HG03571 (cell line): Measurements from ENCODE around the gene CHST3.
"Not testable (repeated sequence)": the region's sequence is repeated elsewhere in the genome, so short reads cannot be mapped to it uniquely, and the experiment has no call there.

Experiments used
- ATAC-seq: cut with Tn5 transposase; IDR thresholded peaks from one replicate; pipeline ENCODE4 v1.9.1; 2021; ENCODE audit not compliant: unreplicated experiment

CHST3 gene

DNA sequence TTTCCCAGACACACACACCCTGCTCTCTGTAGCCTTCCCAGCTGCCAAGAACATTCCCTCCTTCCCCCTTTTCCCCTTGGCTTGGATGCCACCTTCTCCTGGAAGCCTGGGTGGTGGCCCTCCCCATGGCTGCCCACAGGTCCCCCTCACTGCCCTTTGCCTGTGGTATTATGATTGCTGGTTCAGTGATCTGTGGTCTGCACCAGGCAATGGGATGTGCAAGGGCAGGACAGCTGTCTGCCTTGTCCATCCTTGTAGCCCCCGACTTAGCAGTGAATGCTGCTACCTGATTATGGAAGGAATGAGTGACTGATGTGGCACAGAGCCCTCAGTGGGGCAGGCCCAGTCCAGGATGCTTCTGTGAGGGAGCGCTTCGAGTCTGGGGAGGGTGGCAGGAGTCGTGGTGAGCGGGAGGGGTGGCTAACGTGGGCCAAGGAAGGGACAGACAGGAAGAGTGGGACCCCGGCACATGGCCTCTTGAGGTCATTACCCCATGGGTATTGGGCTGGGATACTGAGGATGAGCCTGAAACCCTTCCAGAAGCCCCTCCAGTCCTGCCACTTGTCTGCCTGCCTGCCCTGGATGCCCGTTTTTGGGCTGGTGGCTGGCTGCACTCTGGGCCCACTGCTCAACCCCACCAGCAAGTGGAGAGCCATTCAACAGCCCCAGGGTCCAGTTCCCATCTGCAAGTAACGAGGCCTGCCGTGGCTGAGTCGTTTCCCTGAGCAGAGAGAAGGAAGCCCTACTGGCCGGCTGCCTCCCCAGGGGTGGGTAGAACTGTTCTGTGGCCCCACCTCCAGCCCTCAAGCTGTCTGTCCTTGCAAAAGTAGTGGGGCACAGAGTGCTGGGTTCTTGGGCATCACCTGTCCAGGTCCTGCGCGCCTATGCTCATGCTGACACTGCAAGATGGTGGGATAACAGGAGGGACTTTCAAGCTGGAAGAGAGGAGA, 8.8 kb downstream of the CHST3 start:
- ATAC-seq, result no peak

DNA sequence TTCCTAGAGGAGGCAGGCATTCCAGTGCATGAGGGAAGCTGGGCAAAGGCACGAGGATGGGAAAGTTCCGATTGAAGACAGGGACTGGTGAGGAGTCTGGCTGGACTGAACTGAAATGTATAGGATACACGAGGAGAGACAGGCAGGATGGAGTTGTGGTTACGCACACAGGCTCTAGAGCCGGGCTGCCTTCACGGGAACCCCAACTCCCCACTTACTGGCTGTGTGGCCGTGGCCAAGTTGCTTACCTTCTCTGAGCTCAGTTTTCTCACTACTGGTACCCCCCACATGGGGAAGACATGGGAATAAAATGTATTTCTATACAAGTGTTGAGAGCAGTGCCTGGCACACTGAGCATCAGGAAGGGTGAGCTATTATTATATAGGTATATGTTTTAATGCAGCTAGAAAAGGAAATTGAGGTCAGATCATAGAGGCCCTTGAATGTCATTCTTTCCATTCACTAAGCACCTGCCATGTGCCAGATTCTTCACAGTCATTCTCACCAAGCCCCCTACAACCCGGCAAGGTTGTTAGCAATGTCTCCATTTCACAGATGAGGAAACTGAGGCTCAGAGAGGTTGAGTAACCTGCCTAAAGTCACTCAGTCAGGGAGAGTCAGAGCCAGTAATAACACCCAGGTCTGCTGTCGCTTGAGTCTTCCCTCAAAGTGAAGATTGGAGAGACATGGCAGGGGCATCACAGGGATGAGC, 9.7 kb downstream of the CHST3 start:
- no peak for ATAC-seq

DNA sequence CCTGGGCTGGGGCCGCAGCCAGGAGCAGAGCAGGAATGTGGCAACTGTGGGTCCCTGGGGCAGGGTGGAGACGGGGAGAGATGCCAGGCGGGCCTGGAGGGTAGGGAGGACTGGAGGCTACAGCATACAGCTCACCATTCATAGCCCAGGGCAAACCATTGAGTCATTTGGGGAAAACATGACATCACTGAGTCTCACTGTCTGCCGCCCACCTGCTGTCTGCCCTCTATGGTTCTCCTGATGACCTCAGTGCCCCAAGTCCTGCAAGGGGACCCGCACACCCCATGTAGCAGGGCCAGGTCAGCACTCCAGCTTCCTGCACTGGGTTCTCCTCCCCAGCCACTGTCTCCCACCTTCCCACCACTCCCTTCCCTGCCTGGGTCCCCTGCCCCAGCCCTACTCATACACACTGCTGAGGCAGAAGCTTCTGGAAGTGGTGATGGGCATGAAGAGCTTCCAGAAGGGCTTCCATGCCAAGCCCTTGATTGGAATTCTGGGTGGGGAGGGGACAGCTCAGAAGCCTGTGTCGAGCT, 10.4 kb downstream of the CHST3 start:
- no peak for ATAC-seq

DNA sequence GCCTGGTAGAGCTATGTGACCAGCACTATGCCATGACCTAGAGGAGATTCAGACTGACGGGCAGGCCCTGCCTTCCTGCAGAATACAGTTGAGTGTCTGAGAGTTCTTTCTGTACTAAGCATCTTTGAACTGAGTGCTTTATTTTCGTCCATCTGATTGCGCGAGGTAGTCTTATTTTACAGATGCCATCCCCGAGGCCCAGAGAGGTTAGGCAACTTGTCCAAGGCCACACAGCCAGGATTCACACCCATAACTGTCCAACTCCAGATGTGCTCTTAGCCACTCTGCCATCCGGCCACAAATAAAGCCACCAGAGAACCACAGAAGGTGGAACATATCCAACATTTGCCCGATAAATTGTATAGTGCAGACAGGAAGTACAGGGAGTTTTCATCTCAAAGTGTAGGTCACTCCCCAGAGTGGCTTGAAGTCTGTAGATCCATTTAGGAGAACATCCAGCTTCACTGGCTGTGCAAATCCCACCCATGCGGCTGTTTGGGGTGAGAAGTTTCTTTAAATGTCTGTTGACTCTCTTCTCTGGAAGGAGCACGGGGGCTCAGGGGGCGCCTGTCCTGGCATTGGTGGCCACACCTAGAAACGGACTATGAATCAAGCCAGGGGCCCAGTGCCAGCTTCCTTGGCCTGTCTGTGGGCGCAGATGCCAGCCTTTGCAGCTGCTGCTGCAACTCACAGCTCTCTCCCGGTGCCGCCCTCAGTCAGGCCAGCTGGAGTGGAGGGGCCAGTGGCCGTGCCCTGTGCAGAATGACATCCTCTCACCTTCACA, 11.1 kb downstream of the CHST3 start:
- no peak for ATAC-seq

DNA sequence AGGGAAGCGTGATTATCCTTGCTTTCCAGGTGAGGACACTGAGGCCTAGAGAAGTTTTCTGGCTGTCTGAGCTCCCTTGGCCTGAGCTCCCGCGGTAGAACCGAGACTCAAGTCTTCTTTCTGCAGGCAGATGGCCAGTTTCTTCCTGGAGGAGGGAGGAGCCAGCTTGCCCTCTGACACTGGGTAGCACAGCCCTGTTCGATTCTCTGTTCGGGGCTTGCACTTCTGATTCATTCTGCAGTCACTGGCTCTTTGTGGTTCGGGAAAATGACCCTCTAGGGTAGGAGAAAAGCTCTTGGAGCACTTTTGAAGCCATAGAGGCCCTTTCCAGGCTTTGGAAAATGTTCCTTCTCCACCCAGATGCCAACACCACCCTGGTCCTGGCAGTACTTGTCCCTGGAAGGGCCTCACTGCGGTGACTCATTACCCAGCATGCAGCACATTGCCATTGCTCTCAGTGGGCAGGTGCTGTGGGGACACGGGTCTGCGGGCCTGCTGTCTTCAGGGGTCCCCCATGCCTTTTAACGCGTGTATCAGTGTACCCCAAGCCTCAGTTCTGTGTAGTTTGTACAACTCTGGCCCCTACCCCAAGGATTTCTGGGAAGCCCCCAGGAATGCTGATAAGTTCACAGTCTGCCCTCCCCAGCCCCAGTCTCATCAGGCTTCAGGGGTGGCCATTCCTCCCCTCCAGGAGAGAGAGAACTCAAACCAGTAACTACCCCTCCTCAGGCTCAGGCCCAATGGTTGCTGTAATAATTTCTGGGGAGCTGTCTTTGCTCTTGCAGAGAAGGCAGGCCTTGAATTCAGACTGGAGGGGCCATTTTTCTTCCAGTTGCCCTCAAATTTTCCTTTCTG, 11.9 kb downstream of the CHST3 start:
- ATAC-seq, result no peak

DNA sequence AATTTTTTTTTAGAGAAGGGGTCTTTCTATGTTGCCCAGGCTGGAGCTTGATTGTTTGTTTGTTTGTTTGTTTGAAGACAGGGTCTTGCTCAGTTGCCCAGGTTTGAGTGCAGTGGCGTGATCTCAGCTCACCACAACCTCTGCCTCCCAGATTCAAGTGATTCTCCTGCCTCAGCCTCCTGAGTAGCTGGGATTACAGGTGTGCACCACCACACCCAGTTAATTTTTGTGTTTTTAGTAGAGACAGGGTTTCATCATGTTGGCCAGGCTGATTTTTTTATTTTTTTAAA, 13.4 kb downstream of the CHST3 start:
- ATAC-seq, result not testable (repeated sequence)

DNA sequence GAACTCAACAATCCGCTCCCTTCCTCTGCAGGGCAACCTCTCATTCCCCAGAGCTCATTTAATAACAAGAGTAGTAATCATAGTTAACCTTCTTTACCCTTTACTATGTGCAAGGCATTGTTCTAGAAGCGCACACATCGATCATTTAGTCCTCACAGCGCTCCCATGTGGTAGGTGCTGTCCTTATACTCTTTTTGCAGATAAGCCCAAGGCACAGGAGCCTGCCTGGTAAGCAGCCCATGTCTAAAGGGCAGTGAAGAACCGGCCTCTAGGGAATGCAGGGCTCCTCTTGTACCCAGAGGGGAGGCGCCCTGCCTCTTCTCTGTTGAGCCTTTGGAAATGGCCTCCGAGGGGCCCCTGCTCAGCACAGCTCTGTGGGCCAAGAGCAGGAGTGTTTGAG, 14.3 kb downstream of the CHST3 start:
- ATAC-seq, result no peak

DNA sequence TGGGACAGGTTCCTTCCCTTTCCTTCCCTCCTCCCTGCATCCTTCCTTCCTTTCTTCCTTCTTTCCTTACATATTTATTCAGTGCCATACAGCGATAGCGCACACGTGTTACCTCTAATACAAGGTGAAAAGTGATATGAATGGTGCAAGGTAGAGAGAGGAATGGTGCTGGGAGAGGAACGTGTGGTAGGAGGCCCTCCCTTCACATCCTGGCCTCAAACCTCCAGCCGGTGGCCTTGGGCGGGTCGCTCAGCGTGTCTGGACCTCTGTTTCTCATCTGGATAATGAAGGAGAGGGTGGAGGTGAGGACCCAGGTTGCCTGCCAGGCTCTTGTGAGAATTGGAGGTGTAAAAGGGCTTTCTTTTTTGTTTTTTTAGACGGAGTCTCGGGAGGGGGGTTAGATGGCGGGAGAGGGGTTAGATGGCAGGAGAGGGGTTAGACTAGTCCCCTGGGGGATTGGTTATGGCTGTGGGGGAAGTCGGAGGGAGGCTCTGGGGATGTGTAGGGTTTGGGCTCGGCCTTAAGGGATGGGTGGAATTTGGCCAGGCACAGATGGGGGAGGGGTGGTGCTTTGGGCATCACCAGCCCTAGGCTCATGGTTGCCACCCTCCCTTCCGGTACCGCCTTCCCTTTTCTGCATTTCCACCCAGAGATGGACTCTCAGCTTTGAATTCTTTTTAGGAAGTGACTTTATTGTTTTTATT, 14.9 kb downstream of the CHST3 start:
- ATAC-seq, result no peak

DNA sequence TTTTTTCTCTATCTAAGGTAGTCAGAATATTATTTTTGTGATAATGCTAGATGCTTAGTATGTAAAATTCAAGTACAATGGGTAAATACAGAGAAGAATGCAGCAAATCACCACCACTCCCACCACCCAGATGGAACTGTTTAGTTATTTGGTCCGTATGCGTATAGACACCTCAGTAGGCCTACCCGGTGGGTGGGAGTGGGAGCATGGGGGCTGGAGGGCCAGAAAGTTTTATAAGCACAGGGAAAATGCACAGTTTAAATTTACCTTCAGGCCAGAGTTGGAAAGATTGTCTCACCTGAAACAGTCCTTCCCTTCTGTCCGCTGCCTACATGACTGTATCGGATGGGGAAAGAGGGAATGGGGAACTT, 15.5 kb downstream of the CHST3 start:
- no peak for ATAC-seq

DNA sequence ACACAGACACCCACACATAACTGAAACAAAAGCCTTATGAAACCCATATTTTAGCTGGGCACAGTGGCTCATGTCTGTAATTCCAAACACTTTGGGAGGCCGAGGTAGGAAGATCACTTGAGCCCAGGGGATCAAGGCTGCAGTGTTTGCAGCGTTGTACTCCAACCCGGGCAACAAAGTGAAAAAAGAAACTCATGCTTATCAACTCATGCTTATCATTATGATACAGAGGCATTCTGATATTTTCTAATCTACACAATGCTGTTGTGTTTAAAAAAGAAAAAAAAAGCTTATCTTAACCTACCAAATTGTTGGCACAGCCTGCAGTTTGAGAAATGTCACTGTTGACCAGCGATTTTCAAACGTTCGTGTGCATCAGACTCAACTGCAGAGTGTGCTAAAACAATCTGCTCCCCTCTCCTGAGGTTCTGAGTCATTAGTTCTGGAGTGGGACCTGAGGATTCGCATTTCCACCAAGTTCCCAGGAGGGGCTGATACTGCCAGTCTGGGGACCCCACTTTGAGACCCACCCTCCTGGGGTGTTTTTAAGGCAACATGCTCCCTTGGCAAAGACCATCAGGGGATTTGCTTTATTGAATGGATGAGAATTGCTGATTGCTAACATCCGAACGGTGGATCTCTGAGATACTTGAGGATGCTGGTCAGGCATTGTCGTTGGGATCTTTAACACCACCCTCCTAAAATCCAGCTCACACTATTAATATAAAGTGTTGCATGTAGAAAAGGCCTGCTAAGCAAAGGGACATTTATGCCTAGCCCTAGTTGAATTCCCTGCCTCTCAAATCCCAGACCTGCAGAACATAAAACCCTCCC, 16.2 kb downstream of the CHST3 start:
- no peak for ATAC-seq

DNA sequence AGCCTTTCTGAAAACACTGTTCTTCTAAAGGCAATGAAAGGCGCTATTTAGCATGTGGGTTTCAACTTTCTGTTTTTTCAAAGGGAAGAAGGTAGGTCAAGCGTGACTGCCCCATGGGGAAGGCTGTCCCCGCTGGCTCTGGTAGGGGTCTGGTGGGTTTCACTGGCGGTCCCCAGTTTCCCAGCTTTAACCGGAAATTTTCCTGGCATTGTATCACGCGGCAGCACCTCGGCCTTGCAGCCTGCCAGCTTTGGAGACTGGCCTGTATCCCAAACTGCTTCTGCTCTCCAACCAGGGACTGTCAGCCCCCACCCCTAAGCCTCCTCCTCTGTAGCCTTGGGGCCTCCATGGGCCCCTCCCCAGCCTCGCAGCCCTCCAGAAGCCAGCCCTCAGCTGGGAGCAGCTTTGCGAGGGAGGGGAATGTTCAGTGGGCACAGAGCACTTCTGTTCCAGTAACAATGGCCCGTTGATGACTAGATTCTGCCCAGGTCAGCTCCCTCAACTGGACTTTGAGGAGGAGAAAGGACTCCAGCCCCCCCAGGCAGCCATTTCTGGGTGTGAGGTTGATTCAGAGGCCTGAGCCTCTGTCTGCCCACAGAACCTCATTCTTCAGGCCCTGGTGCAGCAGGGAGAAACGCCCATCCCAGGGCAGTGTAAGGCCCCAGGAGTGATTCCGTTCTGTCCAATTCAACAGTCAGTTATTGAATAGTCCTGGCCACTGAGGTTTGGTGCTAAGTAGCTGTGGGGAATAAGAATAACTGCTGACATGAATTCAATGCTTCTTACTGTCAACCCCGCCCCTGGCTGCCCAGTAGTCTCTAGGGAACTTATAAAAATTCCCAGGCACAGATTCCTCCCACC, 17.1 kb downstream of the CHST3 start:
- no peak for ATAC-seq

DNA sequence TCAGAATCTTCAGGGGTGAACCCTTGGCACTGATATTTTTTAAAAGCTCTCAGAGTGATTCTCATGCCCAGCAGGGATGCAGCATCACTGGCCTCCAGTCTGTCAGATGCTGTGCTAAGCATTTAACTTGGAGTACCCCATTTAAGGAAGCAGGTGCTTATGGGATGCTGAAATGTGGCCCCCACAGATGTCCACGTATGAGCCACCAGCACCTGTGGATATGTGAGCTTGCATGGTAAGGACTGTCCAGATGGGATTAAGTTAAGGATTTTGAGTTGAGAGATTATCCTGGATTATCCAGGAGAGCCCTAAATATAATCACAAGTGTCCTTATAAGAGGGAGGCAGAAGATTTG, 17.7 kb downstream of the CHST3 start:
- ATAC-seq, result no peak

DNA sequence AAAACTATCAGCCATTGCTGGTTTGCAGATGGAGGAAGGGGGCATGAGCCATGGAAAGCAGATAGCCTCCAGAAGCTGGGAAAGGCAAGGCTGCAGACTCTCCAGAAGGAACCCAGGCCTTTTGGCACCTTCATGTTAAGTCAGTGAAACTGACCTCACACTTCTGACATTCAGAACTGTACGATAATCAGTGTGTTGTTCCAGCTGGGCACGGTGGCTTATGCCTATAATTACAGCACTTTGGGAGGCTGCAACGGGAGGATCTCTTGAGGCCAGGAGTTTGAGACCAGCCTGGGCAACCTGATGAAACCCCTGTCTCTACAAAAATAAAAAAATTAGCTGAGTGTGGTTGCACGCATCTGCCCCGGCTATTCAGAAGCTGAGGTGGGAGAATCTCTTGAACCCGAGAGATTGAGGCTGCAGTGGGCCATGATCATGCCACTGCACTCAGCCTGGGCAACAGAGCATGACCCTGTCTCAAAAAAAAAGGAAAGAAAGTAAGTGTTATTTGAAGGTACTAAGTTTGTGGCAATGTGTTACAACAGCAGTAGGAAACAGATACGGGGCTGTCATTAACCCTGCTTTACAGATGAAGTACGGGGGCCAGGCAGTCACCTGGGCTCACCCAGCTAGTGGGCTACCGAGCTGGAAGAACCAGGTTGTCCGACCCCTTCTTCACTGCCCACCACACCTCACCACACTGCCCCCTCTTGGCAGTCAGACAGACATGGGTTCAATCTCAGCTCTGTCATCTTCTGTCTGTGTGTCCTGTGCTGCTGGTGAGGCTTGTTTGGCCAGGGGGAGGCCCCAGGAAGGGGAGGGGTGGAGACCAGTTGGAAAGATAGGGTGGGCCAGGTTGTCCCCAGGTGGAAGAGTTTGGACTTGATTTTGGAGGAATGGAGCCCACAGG, 18.3 kb downstream of the CHST3 start:
- ATAC-seq, result no peak

DNA sequence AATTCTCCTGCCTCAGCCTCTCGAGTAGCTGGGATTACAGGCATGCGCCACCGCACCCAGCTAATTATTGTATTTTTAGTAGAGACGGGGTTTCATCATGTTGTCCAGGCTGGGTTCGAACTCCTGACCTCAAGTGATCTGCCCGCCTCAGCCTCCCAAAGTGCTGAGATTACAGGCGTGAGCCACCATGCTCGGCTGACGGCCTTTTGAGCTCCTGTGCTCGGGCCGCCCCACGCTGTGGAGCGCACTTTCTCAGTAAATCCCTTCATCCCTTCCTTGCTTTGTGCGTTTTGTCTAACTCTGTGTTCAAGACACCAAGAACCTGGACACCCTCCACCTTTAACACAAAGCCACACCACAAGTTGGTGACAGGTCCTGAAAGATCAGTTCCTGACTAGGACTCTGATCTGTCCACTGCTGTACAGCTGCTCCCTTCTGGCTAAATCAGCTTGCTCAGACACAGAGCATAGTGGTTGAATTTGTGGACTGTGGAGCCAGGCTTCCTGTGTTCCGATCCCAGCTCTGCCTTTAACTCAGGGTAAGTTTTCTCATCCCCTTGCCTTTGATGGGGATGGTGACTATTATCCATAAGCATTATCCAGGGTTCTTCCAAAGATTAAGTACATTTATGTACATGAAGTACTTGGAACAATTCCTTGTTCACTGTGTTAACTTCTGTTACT, 20.1 kb downstream of the CHST3 start:
- ATAC-seq, result no peak

DNA sequence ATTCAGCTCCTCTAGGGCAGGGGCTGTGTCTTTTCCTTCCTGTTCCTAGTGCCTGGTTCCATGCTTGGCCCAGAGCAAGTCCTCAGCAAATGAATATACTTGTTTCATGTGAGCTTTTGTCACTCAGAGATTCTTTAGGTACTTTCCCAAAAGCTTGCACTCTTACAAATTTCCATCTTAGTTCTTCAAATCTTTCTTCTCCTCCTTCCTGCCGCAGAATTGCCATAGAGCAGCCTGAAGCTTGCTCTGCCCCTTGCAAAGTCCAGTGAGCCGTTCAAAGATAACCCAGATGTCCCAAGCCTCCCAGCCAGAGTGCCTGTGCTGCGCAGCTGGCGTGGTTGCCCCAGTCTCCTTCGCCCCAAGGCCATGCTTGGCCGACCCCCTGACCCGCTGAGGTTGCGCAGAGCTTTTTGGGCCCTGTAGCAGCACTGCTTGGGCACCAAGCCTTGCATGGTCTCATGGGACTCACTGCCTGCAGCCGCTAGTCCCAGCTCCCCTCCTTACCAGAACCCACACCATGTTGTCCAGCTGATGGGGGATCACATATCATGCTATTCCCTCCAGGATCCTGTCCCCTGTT, 20.7 kb downstream of the CHST3 start:
- ATAC-seq, result no peak

DNA sequence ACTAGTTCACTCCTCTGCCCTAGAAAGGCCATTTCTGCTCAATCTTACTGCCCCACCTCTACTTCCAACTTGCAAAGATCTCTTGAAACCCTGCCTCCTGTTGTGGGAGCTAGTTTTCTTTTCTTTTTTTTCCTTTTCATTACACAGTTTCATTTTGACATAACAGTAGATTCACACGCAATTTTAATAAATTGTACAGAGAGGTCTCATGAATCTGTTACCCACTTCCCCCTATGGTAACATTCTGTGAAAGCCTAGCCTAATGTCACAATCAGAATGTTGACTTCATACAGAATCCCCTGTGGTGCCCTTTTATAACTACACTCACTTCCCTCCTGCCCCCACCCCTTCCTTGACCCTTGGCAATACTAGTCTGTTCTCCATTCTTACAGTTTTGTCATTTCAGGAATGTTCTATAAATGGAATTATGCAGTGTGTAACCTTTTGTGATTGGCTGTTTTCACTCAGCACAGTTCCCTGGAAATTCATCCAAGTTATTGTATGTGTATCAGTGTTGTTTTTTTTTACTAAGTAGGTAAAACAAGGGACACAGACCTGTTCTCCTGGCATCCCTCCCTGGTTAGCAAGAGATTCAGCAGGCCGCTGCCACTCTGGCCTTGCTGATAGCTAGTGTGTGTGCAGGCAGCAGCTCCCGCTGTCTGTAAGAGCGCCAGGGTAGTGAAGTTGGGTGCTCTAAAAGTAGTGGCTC, 21.5 kb downstream of the CHST3 start:
- ATAC-seq, result no peak
